NCI-H2196 treated with DMSO at 0.1 percent for 48 hours (cell line): ENCODE measurements around the gene DOCK2.

ENCODE experiments used
- DNase-seq: peaks from one replicate; lab custom pipeline; 2025; ENCODE audit not compliant: unreplicated experiment; lab: John Stamatoyannopoulos, UW

Gene DOCK2

DNA sequence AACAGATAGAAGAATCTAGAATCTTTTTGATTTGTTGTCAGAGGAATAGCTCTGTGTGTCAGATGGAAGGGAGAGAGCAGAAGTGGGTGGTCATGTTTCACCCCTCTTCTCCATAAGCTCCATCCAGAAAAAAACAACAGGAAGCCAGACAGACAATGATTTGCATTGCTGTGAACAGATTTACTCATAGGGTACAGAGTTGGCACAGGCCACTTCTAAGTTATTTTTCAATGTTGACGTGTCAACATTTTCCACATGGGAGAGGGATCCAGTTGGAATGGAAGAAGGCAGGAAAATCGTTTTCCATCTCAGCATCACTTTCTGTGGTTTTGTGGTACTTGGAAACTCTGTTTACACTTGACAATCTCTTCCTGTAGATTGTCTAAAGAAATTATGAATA, 256.5 kb downstream of the DOCK2 start:
- DNase-seq, result no peak

- DNase-seq, result no peak
These were observed 258.9 kb downstream of the DOCK2 start for GRCh38 chr5:169895926-169896325.

DNA sequence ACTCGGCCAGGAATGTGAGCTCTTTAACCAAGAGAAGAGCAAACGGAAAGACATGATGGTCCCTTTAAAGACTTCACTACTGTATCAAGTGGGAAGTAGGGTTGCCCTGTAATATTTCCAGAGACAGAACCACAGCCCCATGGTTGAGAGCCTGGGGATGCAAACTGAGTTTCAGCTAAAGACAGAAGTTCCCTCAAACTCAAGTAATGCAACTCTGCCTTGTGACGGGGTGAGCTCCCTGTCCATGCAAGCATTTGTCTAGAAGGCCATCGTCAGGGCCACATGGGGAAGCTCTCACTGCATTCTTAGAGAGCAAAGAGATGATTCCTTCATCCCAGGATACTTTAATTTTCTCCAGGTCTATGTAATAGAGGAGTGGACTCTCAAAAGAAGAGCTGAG, 260.4 kb downstream of the DOCK2 start:
- no peak for DNase-seq

- no peak for DNase-seq
These were observed 264.8 kb downstream of the DOCK2 start for GRCh38 chr5:169901896-169902295.

DNA sequence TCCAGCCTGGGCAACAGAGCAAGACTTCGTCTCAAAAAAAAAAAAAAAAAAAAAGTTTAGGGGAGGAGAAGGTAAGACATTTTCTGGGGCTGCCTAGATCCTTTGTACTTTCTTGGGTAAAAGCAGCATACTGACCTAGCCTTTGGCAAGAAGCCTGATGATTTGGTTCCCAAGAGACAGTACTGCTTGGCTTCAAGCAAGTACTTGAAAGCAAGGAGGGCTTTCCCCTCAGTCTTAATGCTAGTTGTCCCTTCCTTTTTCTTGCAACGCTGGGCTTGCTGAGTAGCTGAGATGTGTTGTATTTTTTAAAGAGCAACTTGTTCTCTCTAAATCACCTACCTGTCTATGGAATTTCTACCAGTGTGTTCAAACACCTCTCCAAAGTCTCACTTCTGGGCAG, 267.0 kb downstream of the DOCK2 start:
- DNase-seq, result no peak

- no peak for DNase-seq
These were observed 267.4 kb downstream of the DOCK2 start for GRCh38 chr5:169904508-169904907.

GRCh38 chr5:169905017-169905416, 267.9 kb downstream of the DOCK2 start:
- no peak for DNase-seq

- DNase-seq, result no peak
These were observed 269.9 kb downstream of the DOCK2 start for GRCh38 chr5:169906745-169907649.

GRCh38 chr5:169908864-169909263, 271.8 kb downstream of the DOCK2 start:
- no peak for DNase-seq

- DNase-seq, result no peak
These were observed 272.9 kb downstream of the DOCK2 start for GRCh38 chr5:169909945-169910344.

DNA sequence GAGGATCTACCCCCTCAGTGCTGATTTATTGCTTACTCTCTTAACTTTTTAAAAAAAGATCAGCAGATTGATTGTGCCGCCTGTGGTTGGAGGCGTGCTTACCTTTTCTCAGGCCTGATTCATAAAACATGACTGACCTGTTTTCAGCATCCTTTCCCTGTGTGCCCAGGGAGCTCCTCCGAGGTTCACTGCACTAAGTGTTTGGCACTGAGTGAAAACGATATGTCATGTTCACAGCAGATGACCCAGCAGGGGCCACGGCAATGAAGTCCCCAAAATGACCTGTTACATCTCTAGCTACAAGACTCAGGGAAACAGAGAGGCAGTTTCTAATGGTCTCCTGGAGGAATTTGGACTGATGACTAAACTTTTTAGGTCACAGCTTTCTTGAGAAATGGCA, 273.3 kb downstream of the DOCK2 start:
- no peak for DNase-seq

DNA sequence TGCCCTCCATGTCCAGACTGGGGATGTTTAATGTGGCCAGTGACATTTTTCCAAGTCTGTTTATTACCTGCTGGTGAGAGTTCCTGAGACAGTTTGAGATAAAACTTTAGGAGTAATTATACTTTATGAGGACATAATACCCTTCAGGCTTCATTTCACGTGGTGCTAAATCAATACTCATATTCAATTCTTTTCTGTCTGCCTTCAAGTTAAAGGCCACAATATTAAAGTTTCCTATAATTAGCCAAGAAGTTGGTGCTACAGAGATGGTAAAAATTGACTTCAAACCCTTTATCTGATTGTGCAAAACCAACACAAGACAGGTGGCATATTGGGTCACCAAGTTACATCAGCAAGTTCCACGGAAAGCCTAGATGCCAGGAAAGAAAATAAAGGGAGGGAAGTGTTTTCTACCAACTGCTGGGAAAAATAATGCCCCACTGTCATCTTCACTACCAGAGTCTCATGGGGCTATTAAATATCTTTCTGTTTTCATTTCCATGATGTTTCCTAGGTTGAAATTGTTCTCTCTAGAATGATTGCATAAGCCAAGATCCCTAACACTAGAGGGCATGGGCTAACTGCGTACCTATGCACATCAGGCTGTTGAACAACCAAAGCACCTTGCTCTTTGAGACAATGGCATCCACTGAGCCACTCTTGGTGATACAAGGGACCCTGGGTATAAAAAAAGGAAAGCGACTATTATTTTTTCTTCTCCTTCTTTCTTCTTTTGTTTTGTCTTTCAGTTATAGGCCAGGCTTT, 274.6 kb downstream of the DOCK2 start:
- DNase-seq, result no peak

DNA sequence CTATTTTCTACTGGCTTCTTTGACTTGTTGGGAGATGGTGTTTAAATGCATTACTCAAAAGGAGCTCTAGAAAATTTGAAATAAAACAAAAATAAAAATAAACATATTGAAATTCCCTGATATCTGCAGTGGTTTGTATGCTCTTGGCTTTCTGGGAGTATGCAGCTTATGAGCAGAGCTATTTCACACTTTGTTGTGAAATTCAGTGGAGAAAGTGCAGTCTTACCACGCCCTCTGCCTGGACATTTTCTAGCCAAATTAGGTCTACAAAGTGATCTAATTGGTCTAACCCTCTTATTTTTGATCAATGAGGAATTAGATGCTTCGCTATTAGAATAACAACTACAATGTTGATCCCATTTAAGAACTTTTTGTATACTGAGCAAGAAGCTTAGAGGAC, 276.4 kb downstream of the DOCK2 start:
- DNase-seq, result no peak

- DNase-seq, result no peak
These were observed 277.7 kb downstream of the DOCK2 start for GRCh38 chr5:169914766-169915165.

- DNase-seq, result no peak
These were observed 280.4 kb downstream of the DOCK2 start for GRCh38 chr5:169917500-169917899.

GRCh38 chr5:169918228-169918627, 281.2 kb downstream of the DOCK2 start:
- DNase-seq, result no peak

- DNase-seq, result no peak
These were observed 283.4 kb downstream of the DOCK2 start for GRCh38 chr5:169920474-169920873.

DNA sequence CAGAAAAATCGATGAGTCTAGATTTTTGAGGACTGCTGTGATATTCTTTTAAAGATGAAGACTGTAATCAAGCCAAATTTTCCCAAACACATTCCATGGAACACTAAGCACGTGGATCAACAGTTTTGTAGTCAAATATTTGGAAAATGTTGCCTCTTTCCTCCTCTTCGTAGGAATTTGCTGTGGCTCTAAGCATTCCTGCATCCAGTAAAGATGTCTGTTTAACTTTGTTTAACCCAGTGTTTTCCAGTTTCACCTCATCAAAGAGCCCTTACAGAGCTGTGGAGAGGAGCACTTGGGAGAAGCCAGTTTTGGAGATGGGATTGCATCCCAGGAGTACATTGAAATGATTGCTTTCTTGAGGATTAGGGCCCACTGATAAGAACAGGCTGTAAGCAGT, 284.3 kb downstream of the DOCK2 start:
- DNase-seq, result no peak

DNA sequence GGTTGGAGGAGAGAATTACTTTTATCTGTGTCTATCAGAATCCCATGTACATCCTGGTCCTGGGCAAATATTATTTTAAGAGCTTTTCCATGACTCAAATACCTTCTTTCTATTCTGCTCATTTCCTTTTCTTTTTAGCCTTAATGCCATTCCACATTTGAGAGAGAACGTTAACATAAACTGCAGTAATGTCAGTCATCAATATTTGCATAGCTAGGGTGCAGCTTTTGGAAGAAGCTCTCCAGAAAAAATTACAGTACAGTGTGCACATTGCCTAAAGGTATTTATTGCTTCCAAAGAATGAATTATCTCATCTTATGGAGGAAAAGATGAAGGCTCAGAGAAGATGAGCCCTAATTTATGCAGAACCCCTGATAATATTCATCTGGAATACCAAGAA, 284.9 kb downstream of the DOCK2 start:
- no peak for DNase-seq

DNA sequence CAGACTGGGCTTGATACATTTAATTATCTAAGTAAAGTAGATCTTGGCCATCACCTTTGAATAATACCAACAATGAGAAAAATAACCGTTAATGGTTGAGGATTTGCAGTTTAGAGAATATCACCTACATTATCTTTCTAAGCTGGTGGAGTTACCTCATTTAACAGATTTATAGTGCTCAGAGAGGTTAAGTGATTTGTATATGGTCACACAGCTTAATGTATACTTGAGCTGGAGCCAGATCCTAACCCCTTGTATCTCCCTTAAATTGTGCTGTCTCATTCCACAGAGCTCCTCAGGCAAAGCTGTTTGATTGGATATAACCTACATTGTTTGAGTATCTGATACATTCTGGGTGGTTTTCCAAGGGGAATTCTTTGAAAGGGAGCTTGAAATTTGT, 285.4 kb downstream of the DOCK2 start:
- DNase-seq, result no peak

- DNase-seq, result no peak
These were observed 286.9 kb downstream of the DOCK2 start for GRCh38 chr5:169923988-169924387.

- DNase-seq, result no peak
These were observed 296.1 kb downstream of the DOCK2 start for GRCh38 chr5:169933127-169933526.
